MCF 10A (cell line): ENCODE results near the gene CENPL. TPM values are rescaled to one million over a fixed set of nuclear protein-coding genes. Genes with fewer than 3 reads are reported as not detected.

Source experiments
- BruUV-seq: library from RNA; stranded (reverse); fragments of 400-500 nt; replicated peaks from 2 replicates; lab custom pipeline; 2021; lab: Mats Ljungman, UMichigan
- CTCF ChIA-PET: fragments of 300-600 bp; sonication (Branson Sonifier 250); formaldehyde crosslinking; extraction: SDS; loops from one replicate; lab custom pipeline; 2021; ENCODE audit warnings: antibody characterized with exemption, inconsistent platforms; lab: Yijun Ruan, JAX
- POLR2A ChIA-PET: fragments of 300-600, 350-650 bp; sonication (Branson Sonifier 250); formaldehyde crosslinking; extraction: SDS; loops from one replicate; lab custom pipeline; 2020; ENCODE audit warnings: antibody characterized with exemption, inconsistent platforms; lab: Yijun Ruan, JAX
- DNase-seq: peaks from one replicate; pipeline ENCODE4 v3.0.0-alpha.2; 2018; ENCODE audit not compliant: unreplicated experiment
- H3K27ac Mint-ChIP-seq: one replicate; pipeline ENCODE4 v1.8.0; 2022; ENCODE audit warnings: mild to moderate bottlenecking, low read depth, mixed read lengths; ENCODE audit not compliant: unreplicated experiment
- H3K27me3 Mint-ChIP-seq: one replicate; pipeline ENCODE4 v1.8.0; 2022; ENCODE audit warnings: mixed read lengths; ENCODE audit not compliant: insufficient read depth, unreplicated experiment
- H3K36me3 Mint-ChIP-seq: one replicate; pipeline ENCODE4 v1.8.0; 2022; ENCODE audit warnings: mild to moderate bottlenecking, moderate library complexity, mixed read lengths; ENCODE audit not compliant: insufficient read depth, unreplicated experiment
- H3K4me1 Mint-ChIP-seq: one replicate; pipeline ENCODE4 v1.8.0; 2022; ENCODE audit warnings: mixed read lengths; ENCODE audit not compliant: insufficient read depth, unreplicated experiment
- H3K4me3 Mint-ChIP-seq: one replicate; pipeline ENCODE4 v1.8.0; 2022; ENCODE audit warnings: mild to moderate bottlenecking, moderate library complexity, mixed read lengths; ENCODE audit not compliant: unreplicated experiment
- H3K9me3 Mint-ChIP-seq: one replicate; pipeline ENCODE4 v1.8.0; 2022; ENCODE audit warnings: mixed read lengths; ENCODE audit not compliant: unreplicated experiment
- intact Hi-C: fragments of 100-400 bp; cut with micrococcal nuclease; formaldehyde crosslinking; loops from 2 replicates; pipeline ENCODE4 v1.14.1; 2022
- total RNA-seq: library from RNA; stranded (reverse); gene quantifications from 2 replicates; pipeline ENCODE4 v1.2.3, GENCODE V29; 2022
- TF ChIP-seq, protein P1 (sequence below): fragments of 200-600 bp; IDR thresholded peaks from one replicate; pipeline ENCODE4 v1.8.0; 2022; ENCODE audit warnings: antibody characterized with exemption, mild to moderate bottlenecking; ENCODE audit not compliant: unreplicated experiment

CENPL gene
- total RNA-seq, 1 experiment from 2014 or later, result 24.5 TPM

DNA sequence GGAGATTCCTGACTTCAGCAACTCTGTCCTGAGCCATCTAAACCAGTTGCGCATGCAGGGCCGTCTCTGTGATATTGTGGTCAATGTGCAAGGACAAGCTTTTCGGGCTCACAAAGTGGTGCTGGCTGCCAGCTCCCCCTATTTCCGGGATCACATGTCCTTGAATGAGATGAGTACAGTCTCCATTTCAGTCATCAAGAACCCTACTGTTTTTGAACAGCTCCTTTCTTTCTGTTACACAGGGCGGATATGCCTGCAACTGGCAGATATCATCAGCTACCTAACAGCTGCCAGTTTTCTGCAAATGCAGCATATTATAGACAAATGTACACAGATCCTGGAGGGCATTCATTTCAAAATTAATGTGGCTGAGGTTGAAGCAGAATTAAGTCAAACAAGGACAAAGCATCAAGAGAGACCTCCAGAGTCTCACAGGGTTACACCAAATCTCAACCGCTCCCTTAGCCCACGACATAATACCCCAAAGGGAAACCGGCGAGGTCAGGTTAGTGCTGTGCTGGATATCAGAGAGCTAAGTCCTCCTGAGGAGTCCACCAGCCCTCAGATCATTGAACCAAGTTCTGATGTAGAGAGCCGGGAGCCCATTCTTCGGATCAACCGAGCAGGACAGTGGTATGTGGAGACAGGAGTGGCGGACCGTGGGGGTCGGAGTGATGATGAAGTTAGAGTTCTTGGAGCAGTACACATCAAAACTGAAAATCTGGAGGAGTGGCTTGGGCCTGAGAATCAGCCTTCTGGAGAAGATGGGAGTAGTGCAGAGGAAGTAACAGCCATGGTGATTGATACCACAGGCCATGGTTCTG, 45.8 kb upstream of the CENPL start:
- Mint-ChIP-seq H3K27me3 (no peaks in the 10 kb centered on the region), H3K36me3 (peaks cover 67% of the 10 kb centered on the region), H3K9me3 (no peaks in the 10 kb centered on the region), H3K4me1 (peaks cover 43% of the 10 kb centered on the region), H3K4me3 (no peak overlapping the region), H3K27ac (no peak overlapping the region)
- DNase-seq, result no peak
- TF ChIP-seq, protein P1, sequence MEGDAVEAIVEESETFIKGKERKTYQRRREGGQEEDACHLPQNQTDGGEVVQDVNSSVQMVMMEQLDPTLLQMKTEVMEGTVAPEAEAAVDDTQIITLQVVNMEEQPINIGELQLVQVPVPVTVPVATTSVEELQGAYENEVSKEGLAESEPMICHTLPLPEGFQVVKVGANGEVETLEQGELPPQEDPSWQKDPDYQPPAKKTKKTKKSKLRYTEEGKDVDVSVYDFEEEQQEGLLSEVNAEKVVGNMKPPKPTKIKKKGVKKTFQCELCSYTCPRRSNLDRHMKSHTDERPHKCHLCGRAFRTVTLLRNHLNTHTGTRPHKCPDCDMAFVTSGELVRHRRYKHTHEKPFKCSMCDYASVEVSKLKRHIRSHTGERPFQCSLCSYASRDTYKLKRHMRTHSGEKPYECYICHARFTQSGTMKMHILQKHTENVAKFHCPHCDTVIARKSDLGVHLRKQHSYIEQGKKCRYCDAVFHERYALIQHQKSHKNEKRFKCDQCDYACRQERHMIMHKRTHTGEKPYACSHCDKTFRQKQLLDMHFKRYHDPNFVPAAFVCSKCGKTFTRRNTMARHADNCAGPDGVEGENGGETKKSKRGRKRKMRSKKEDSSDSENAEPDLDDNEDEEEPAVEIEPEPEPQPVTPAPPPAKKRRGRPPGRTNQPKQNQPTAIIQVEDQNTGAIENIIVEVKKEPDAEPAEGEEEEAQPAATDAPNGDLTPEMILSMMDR, result no peak
- CTCF ChIA-PET, result interaction anchor here (0.6 to 1.4 kb wide), 4 partner anchors 34 to 52 kb away, joined by 3 to 6 read pairs (median 4); no protein-coding TSS in a partner anchor
- no TSS peak for BruUV-seq
- intact Hi-C loops, result no loop called here
- POLR2A ChIA-PET, result interaction anchor here (0.6 to 7.7 kb wide), 13 partner anchors 10 to 1130 kb away, joined by 3 to 118 read pairs (median 19); partner anchors contain the start of genes CACYBP, CENPL, DARS2 and PRDX6

DNA sequence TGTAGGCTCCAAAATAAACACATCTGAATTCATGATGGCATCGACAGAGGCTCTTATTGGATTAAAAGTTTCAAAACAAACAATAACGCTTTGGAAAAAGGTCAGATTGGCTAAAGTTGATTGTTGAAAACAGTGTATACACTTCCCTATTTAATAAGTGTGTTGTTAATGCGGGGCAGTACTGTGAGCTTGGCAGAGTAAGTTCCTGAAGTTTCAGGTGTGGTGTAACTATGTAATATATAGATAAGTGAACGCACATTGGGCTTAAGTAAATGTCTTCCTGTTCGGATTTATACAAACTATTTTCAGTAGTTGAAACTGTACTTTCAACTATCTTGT, 44.3 kb upstream of the CENPL start:
- no peaks in the 10 kb centered on the region for H3K9me3 Mint-ChIP-seq
- intact Hi-C loops, result loop anchor here (2.0 to 5.0 kb wide), 5 partner anchors 78 to 348 kb away; partner anchors contain the start of gene RABGAP1L
- H3K4me3 Mint-ChIP-seq, result peak overlapping the region; percentile 94
- H3K27me3 Mint-ChIP-seq, result no peaks in the 10 kb centered on the region
- POLR2A ChIA-PET, result interaction anchor here (0.6 to 7.7 kb wide), 50 partner anchors 9 to 1280 kb away, joined by 3 to 118 read pairs (median 6); partner anchors contain the start of genes CACYBP, CENPL, DARS2 and KLHL20
- peaks cover 72% of the 10 kb centered on the region for H3K36me3 Mint-ChIP-seq
- CTCF ChIA-PET, result interaction anchor here (0.6 to 1.8 kb wide), 12 partner anchors 11 to 1127 kb away, joined by 3 to 8 read pairs (median 4); no protein-coding TSS in a partner anchor
- DNase-seq, result no peak
- peaks cover 58% of the 10 kb centered on the region for H3K4me1 Mint-ChIP-seq
- H3K27ac Mint-ChIP-seq, result peak overlapping the region; percentile 96
- TF ChIP-seq, protein P1, result no peak
- TSS peak; percentile 38 for BruUV-seq

DNA sequence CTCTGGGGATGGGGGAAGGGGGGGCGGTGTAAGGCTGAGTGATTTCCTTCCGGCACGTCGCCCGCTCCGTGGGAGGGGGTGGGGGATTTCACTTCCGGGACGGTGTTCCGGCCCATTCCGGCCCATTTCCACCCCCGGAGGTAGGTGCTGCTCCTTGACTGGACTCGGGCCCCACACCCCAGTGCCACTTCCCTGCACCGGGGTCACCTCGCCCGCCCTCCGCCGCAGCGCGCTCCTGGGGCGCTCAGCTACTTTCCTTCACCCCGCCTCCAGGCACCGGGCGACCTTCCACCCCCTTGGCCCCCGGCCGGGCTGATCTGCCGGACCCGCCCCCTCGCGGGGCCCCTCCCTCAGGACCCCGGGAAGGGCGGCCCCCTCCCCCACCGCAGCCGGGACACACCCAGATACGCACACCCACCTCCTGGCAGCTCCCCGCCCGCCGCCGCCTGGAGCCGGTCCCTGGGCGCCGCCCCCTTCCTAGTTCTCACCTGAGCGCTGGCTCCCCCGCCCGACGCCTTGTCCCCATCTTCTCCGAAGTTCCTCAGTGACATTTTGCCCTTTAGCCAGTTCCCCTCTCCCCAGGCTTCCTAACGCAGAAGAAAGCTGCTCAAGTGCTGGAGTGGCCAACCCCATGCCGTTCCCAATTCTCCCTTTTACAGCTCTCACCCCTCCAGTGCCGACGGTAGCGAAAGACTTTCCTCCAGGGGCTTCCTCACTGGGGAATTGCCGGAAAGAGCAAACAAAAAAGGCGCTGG, 43.8 kb upstream of the CENPL start, which contains the start of gene ZBTB37:
ZBTB37 (plus strand) TSS at position 115 of the 755 bp plus-strand sequence. CDS start 1,846 bp downstream, outside the sequence.
- peak; percentile 95 for DNase-seq
- no peaks in the 10 kb centered on the region for H3K9me3 Mint-ChIP-seq

More for the DNA sequence above, 43.8 kb upstream of the CENPL start, which contains the start of gene ZBTB37:
- no peaks in the 10 kb centered on the region for H3K27me3 Mint-ChIP-seq
- intact Hi-C loops, result loop anchor here (1.0 to 5.0 kb wide), 6 partner anchors 79 to 438 kb away; partner anchors contain the start of gene RABGAP1L
- ChIA-PET POLR2A (interaction anchor here (0.6 to 7.7 kb wide), 80 partner anchors 8 to 1526 kb away, joined by 3 to 118 read pairs (median 4); partner anchors contain the start of genes CACYBP, CENPL, DARS2 and KLHL20), CTCF (interaction anchor here (0.6 to 1.8 kb wide), 11 partner anchors 12 to 1546 kb away, joined by 3 to 8 read pairs (median 4); no protein-coding TSS in a partner anchor)
- peaks cover 73% of the 10 kb centered on the region for H3K36me3 Mint-ChIP-seq
- peaks cover 59% of the 10 kb centered on the region for H3K4me1 Mint-ChIP-seq
- TF ChIP-seq, protein P1, result no peak
- H3K27ac Mint-ChIP-seq, result peak within 1 kb of the TSS; percentile 96
- no TSS peak for BruUV-seq
- H3K4me3 Mint-ChIP-seq, result peak within 1 kb of the TSS; percentile 94
